Heart left ventricle (tissue), 16 donors: ENCODE data around the gene MYMK. TPM values are rescaled to one million over a fixed set of nuclear protein-coding genes. Genes with fewer than 3 reads are reported as not detected.

Experiments
- ATAC-seq, 4 donors: fragments of 200-7000 bp; cut with Tn5 transposase; one replicate each; pipeline ENCODE4 v1.9.1; 2020 to 2022; ENCODE audit warnings: moderate library complexity in 4 of 4, mild to moderate bottlenecking in 3 of 4, moderate number of reproducible peaks in 1 of 4
- DNase-seq, 5 donors: peaks; one replicate each; pipeline ENCODE4 v3.0.0-alpha.2; 2020
- H3K27ac ChIP-seq, 12 donors: fragments of 200-600 bp; sonication (generic) in 4 of 12; one replicate each; pipeline versions ENCODE4 v1.5.0 to v1.8.0; 2016 to 2022; ENCODE audit warnings: mild to moderate bottlenecking in 2 of 12
- H3K27me3 ChIP-seq, 9 donors: fragments of 200-600 bp; sonication (generic) in 2 of 9; one replicate each; pipeline versions ENCODE4 v1.5.1 to v1.8.0; 2016 to 2022; ENCODE audit warnings: mild to moderate bottlenecking in 3 of 9
- H3K36me3 ChIP-seq, 9 donors: fragments of 200-600 bp; sonication (generic) in 2 of 9; one replicate each; pipeline versions ENCODE4 v1.5.0 to v1.8.0; 2018 to 2022; ENCODE audit warnings: mild to moderate bottlenecking in 2 of 9
- H3K4me1 ChIP-seq, 12 donors: fragments of 200-600 bp; sonication (generic) in 4 of 12; one replicate each; pipeline versions ENCODE4 v1.5.0 to v1.8.0; 2016 to 2022; ENCODE audit warnings: mild to moderate bottlenecking in 3 of 12
- H3K4me3 ChIP-seq, 12 donors: fragments of 200-600 bp; sonication (generic) in 4 of 12; one replicate each; pipeline versions ENCODE4 v1.5.0 to v1.8.0; 2017 to 2022; ENCODE audit warnings: mild to moderate bottlenecking in 9 of 12, moderate library complexity in 4 of 12
- H3K9me3 ChIP-seq, 12 donors: fragments of 200-600 bp; sonication (generic) in 4 of 12; one replicate each; pipeline versions ENCODE4 v1.5.0 to v1.8.0; 2016 to 2022; ENCODE audit warnings: mild to moderate bottlenecking in 1 of 12
- POLR2A ChIP-seq, 2 donors: fragments of 450-650 bp; IDR thresholded peaks; one replicate each; pipeline ENCODE4 v1.6.1; 2017; ENCODE audit warnings: antibody characterized with exemption in 2 of 2, mild to moderate bottlenecking in 2 of 2, moderate library complexity in 2 of 2
- WGBS, 4 donors: extraction: QIAGEN DNeasy Blood & Tissue Kit in 2 of 4; methylation state at CpG; one replicate each; pipeline versions ENCODE4 v1.1.5 to v1.1.7; 2013 to 2018; 5-methylcytosine and 5-hydroxymethylcytosine counted together
- intact Hi-C, 10 donors: fragments of 100-400 bp; cut with DNase I; formaldehyde crosslinking; loops; one replicate each; pipeline versions ENCODE4 v1.11.1 to v1.14.2; 2022
- polyA plus RNA-seq, 2 donors: library from polyadenylated mRNA; stranded (reverse); fragments of 200-250 nt; gene quantifications; one replicate each; pipeline ENCODE4 v1.2.3, GENCODE V29; 2013
- total RNA-seq, 9 donors: library from RNA; depleted of rRNA in 2 of 9; stranded (reverse); fragments of >200 nt in 2 of 9; fragmentation: NEBNext Ultra II Directional in 3 of 9; extraction: Animal tissue kit (Norgen Biotek cat#: 25700) in 3 of 9; gene quantifications; one replicate each; pipeline versions ENCODE4 v1.1.0 to v1.2.4, GENCODE V29; 2016 to 2023
- TF ChIP-seq, protein P1 (sequence below), 12 donors: fragments of 200-600 bp; sonication (generic) in 4 of 12; IDR thresholded peaks; one replicate each; pipeline versions ENCODE4 v1.5.0 to v1.8.0; 2018 to 2022; ENCODE audit warnings: antibody characterized with exemption in 12 of 12, mild to moderate bottlenecking in 5 of 12
- donor health status: ischemic (EF 13 %, LVEDD 7.1; RV severe dilation, severe dysfunction).
- donor health status: healthy with polysubstance abuse.
- donor health status: DM: no; HTN: yes; CAD: no.
- donor health status: DM: no; HTN: no; CAD: no.
- donor health status: ischemic (EF 25% LVEDD 6.9; RV normal size, moderate dysfunction).
- donor health status: ischemic (EF 25% LVEDD 5.7; RV mildly dilated, moderate dysfunction).
- donor health status: healthy.
- donor health status: DM: yes; HTN: yes; CAD: no.
- donor health status: ischemic (EF 35%, LVEDD 5.7; RV mildly dilated, moderate dysfunction).
- donor health status: nonischemic (EF 11% LVEDD 7.7; RV severe dilation, severe dysfunction).
- donor health status: DM: yes; HTN: yes; CAD: no.
- donor health status: PGD.
- donor health status: ischemic (EF 29% LVEDD 5.4; RV normal size, mild dysfunction).
- donor health status: nonischemic (EF 23%, LVEDD 6.1; RV moderate dilation, normal function).

The MYMK gene
- total and polyA plus RNA-seq, 11 donors: not detected

DNA sequence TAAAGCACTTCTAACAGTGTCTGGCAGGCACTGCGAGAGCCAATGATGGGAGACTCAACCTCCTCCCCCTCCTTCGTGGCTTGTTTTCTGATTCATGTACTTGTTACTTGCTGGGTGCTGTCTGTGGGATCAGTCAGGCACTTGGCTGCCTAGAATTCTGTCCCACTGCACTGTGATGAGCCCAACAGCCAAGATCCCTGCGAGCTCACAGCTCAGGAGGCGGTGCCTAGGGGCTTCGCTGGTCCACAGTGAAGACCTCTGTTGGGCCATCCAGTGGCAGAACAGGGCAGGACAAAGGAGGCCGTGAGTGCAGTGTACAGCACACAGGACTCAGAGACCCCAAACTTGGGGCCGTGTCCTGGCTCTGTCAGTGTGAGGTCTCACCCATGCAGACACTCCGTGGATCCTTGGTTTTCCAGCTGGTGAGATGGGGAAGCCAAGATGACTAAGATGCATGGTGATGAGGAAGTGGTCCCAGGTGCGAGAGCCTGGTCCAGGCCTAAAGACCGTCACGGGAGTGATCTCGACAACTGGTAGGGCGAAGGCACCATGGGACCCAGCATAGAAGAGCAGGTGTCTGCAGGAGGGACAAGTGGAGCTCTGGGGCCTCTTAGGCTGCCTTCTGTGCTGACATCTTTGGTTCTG, 19.5 kb downstream of the MYMK start:
- intact Hi-C loops: no loop called here
- Histone ChIP-seq H3K9me3 (peaks cover 0 to 25% (median 18%) of the 10 kb centered on the region in 12 donors), H3K4me1 (peaks cover 0 to 39% (median 27%) of the 10 kb centered on the region in 12 donors), H3K27me3 (no peaks in the 10 kb centered on the region), H3K27ac (peak overlapping the region in 9 of 12 donors; percentile 26 to 77 (median 46)), H3K4me3 (no peak overlapping the region), H3K36me3 (no peaks in the 10 kb centered on the region)
- WGBS, 4 donors: 76 to 85% (median 82%) methylated on average over 9 to 13 of the region's 13 CpGs
- no peak for TF ChIP-seq POLR2A (IDR thresholded peaks at IDR 0.05)
- TF ChIP-seq, protein P1, sequence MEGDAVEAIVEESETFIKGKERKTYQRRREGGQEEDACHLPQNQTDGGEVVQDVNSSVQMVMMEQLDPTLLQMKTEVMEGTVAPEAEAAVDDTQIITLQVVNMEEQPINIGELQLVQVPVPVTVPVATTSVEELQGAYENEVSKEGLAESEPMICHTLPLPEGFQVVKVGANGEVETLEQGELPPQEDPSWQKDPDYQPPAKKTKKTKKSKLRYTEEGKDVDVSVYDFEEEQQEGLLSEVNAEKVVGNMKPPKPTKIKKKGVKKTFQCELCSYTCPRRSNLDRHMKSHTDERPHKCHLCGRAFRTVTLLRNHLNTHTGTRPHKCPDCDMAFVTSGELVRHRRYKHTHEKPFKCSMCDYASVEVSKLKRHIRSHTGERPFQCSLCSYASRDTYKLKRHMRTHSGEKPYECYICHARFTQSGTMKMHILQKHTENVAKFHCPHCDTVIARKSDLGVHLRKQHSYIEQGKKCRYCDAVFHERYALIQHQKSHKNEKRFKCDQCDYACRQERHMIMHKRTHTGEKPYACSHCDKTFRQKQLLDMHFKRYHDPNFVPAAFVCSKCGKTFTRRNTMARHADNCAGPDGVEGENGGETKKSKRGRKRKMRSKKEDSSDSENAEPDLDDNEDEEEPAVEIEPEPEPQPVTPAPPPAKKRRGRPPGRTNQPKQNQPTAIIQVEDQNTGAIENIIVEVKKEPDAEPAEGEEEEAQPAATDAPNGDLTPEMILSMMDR (IDR thresholded peaks at IDR 0.05): no peak
- DNase-seq (peak in 2 of 5 donors; percentile 56 to 58), ATAC-seq (peak in 3 of 4 donors; percentile 12 to 60 (median 38))

DNA sequence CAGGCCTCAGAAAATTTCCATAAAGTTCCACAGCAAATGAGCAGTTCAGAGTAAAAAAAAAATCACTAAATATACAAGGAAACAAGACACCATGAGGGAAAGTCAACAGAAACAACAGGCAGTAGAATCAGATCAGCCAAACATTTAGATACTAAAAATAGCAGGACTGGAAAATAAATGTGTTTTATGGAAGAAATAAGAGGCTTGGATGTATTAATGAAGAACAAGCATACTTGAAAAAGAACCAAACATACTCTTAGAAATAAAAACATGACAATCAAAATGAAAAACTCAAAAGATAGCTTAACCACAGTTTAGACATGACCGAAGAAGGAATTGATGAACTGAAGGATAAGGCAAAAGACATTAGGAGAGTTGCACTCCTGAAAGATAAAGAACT, 22.6 kb downstream of the MYMK start:
- Histone ChIP-seq H3K27ac (no peak overlapping the region), H3K4me1 (peaks cover 0 to 36% (median 18%) of the 10 kb centered on the region in 12 donors), H3K36me3 (no peaks in the 10 kb centered on the region), H3K4me3 (no peak overlapping the region), H3K9me3 (peaks cover 0 to 25% (median 18%) of the 10 kb centered on the region in 12 donors), H3K27me3 (no peaks in the 10 kb centered on the region)
- DNase-seq: no peak
- WGBS, 4 donors: 97 to 99% (median 99%) methylated on average over 1 of the region's 1 CpG
- ATAC-seq: no peak
- TF ChIP-seq POLR2A (IDR thresholded peaks at IDR 0.05): no peak
- TF ChIP-seq, protein P1 (IDR thresholded peaks at IDR 0.05): no peak
- intact Hi-C loops: no loop called here

DNA sequence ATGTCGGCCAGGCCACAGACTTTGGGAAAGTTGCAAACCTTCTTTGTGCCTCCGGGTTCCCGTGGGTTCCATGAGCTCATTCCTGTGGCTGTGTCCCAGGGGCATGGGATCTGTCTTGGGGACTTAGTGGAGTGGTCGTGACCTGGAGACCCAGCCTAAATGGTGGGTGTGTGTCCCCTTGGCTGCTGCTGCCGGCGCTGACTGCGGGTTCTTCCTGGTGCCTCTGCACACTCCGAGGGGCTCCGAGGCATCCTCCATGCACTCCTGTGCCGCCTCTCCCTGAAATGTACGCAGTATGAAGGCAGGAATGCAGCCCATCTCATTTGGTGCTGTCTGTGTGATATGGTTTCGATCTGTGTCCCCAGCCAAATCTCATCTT, 24.9 kb downstream of the MYMK start:
- peak in 2 of 5 donors; percentile 17 to 22 for DNase-seq
- intact Hi-C loops: no loop called here
- Histone ChIP-seq H3K27ac (no peak overlapping the region), H3K27me3 (peaks cover 0 to 2% (median 0%) of the 10 kb centered on the region in 9 donors), H3K36me3 (no peaks in the 10 kb centered on the region), H3K4me3 (no peak overlapping the region), H3K4me1 (peaks cover 0 to 16% (median 6%) of the 10 kb centered on the region in 12 donors), H3K9me3 (peaks cover 0 to 25% (median 18%) of the 10 kb centered on the region in 12 donors)
- 72 to 82% (median 79%) methylated on average over 12 of the region's 12 CpGs for WGBS, 4 donors
- no peak for TF ChIP-seq POLR2A (IDR thresholded peaks at IDR 0.05)
- TF ChIP-seq, protein P1 (IDR thresholded peaks at IDR 0.05): no peak
- no peak for ATAC-seq

DNA sequence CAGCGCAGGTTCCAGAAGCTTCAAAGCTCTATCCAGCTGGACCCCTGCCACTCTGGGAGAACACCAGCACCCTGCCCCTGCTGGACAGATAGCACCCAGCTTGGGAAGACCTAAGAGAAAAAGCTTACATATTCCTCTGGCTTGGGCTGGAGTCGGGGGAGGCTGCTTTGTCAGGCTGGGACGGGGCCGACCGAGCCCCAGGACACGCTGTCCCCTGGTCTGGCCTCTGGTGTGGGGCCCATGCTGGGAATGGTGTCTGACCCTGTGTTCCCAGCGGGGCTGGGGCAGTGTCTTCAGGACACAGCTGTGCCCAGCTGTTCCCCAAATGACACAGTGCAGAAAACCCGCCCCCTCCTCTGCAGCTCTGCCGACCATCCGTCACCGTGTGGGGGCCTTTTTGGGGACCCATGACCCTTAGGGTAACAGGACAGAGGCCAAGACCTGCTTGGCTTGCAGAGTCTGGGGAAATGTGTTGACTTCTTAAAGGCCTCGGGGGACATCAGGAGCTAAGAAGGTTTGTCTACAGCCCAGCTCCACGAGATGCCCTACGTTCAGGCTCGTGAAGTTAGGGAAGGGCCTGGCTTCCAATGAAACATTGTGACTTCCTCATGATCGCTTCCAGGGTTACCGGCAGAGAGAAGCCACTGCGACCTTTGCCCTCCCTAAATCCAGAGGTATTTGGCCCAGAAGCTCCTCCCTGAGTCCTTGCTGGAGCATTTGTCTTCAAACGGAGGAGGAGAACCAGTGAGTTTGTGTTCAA, 25.4 kb downstream of the MYMK start:
- H3K36me3 ChIP-seq: no peaks in the 10 kb centered on the region
- H3K27ac ChIP-seq: no peak overlapping the region
- TF ChIP-seq, protein P1 (IDR thresholded peaks at IDR 0.05): no peak
- no peak for TF ChIP-seq POLR2A (IDR thresholded peaks at IDR 0.05)
- ATAC-seq (peak; percentile 39 to 82 (median 58)), DNase-seq (peak in 3 of 5 donors; percentile 65 to 72 (median 68))
- H3K4me3 ChIP-seq: no peak overlapping the region
- peaks cover 0 to 2% (median 0%) of the 10 kb centered on the region in 9 donors for H3K27me3 ChIP-seq
- intact Hi-C loops: no loop called here
- H3K9me3 ChIP-seq: peaks cover 0 to 25% (median 18%) of the 10 kb centered on the region in 12 donors
- 61 to 71% (median 66%) methylated on average over 5 to 19 of the region's 19 CpGs for WGBS, 4 donors
- peaks cover 0 to 16% (median 6%) of the 10 kb centered on the region in 12 donors for H3K4me1 ChIP-seq
